Endothelial cell (in vitro differentiated cells): ENCODE results near the gene DNAAF8. TPM values are rescaled to one million over a fixed set of nuclear protein-coding genes. Genes with fewer than 3 reads are reported as not detected.

Source experiments
- DNase-seq: peaks from one replicate; pipeline ENCODE4 v3.0.0; 2021; ENCODE audit warnings: low spot score
- H3K27ac Mint-ChIP-seq: one replicate; pipeline ENCODE4 v1.8.0; 2021; ENCODE audit warnings: mixed read lengths, inconsistent platforms; ENCODE audit not compliant: unreplicated experiment
- H3K27me3 Mint-ChIP-seq: one replicate; pipeline ENCODE4 v1.8.0; 2021; ENCODE audit warnings: mild to moderate bottlenecking, moderate library complexity, mixed read lengths, inconsistent platforms; ENCODE audit not compliant: unreplicated experiment
- H3K36me3 Mint-ChIP-seq: one replicate; pipeline ENCODE4 v1.8.0; 2021; ENCODE audit warnings: mild to moderate bottlenecking, low read depth, mixed read lengths, inconsistent platforms; ENCODE audit not compliant: unreplicated experiment
- H3K4me1 Mint-ChIP-seq: one replicate; pipeline ENCODE4 v1.8.0; 2021; ENCODE audit warnings: mild to moderate bottlenecking, mixed read lengths, inconsistent platforms; ENCODE audit not compliant: unreplicated experiment
- H3K4me3 Mint-ChIP-seq: one replicate; pipeline ENCODE4 v1.8.0; 2021; ENCODE audit warnings: mild to moderate bottlenecking, mixed read lengths, inconsistent platforms; ENCODE audit not compliant: unreplicated experiment
- H3K9me3 Mint-ChIP-seq: one replicate; pipeline ENCODE4 v1.8.0; 2021; ENCODE audit warnings: mixed read lengths, inconsistent platforms; ENCODE audit not compliant: unreplicated experiment
- total RNA-seq: library from RNA; stranded (reverse); fragmentation: NEBNext Ultra II Directional; extraction: Animal tissue kit (Norgen Biotek cat#: 25700); gene quantifications from one replicate; pipeline ENCODE4 v1.2.1, GENCODE V29; 2021; ENCODE audit not compliant: unreplicated experiment
- TF ChIP-seq, protein P1 (sequence below): fragments of 200-600 bp; sonication (generic); IDR thresholded peaks from one replicate; pipeline ENCODE4 v1.5.0; 2021; ENCODE audit warnings: antibody characterized with exemption; ENCODE audit not compliant: unreplicated experiment

DNAAF8 gene
- total RNA-seq, 1 donor from 2014 or later = 0.18 TPM

DNA sequence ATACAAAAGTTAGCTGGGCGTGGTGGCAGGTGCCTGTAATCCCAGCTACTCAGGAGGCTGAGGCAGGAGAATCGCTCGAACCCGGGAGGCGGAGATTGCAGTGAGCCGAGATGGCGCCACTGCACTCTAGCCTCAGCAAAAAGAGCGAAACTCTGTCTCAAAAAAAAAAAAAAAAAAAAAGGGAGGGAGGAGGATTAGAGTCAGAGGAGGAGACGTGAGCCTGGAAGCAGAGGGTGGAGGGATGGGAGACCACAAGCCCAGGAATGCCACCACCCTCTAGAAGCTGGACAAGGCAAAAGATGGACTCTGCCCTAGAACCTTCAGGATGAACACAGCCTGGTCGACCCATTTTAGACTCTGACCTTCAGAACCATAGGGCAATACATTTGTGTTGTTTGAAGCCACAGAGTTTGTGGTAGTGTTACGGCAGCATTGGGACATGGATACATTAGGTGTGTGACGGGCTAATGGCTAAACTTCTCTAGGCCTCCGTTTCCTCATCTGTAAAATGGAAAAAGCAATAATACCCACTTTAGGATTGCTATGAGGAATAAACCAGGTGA, 58.7 kb downstream of the DNAAF8 start:
- H3K4me3 Mint-ChIP-seq = no peak overlapping the region
- H3K27me3 Mint-ChIP-seq = peaks cover 3% of the 10 kb centered on the region
- H3K9me3 Mint-ChIP-seq = no peaks in the 10 kb centered on the region
- H3K36me3 Mint-ChIP-seq = peaks cover 3% of the 10 kb centered on the region
- no peak for DNase-seq
- no peaks in the 10 kb centered on the region for H3K4me1 Mint-ChIP-seq
- TF ChIP-seq, protein P1, sequence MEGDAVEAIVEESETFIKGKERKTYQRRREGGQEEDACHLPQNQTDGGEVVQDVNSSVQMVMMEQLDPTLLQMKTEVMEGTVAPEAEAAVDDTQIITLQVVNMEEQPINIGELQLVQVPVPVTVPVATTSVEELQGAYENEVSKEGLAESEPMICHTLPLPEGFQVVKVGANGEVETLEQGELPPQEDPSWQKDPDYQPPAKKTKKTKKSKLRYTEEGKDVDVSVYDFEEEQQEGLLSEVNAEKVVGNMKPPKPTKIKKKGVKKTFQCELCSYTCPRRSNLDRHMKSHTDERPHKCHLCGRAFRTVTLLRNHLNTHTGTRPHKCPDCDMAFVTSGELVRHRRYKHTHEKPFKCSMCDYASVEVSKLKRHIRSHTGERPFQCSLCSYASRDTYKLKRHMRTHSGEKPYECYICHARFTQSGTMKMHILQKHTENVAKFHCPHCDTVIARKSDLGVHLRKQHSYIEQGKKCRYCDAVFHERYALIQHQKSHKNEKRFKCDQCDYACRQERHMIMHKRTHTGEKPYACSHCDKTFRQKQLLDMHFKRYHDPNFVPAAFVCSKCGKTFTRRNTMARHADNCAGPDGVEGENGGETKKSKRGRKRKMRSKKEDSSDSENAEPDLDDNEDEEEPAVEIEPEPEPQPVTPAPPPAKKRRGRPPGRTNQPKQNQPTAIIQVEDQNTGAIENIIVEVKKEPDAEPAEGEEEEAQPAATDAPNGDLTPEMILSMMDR = no peak
- no peak overlapping the region for H3K27ac Mint-ChIP-seq

DNA sequence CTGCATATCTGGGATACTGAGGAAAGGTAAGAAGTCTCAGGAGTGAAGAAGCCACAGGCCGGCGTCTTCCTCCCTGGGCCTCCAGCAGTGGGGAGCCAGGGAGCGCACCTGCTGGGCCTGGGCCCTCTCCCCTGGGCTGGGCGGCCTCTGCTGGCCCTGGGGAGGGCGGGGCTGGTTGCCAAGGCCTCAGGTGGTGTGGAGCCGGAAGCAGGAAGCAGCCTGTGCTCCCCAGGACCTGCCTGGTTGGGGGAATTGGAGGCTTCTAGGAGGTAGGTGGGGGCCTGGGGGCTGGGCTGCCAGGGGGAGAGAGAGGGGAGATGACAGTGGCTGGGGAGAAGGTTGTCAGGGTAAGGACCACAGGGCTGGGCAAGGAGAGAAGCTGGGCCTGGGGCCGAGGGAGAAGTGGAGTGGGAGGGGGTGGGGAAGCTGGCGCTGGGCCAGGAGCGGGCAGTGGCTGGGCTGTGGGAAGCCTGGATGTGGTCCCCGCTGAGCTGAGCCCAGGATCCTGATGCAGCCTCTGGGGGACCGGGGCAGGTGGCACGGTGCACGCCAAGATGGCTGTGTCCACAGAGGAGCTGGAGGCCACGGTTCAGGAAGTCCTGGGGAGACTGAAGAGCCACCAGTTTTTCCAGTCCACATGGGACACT, 61.0 kb downstream of the DNAAF8 start, which contains the start of gene SMIM22:
Gene SMIM22 (plus strand): TSS at position 189 of the 647 bp plus-strand sequence. CDS start 366 bp downstream, at position 555.
- TF ChIP-seq, protein P1 = no peak
- Mint-ChIP-seq H3K4me3 (no peak within 1 kb of the TSS), H3K36me3 (peaks cover 13% of the 10 kb centered on the region), H3K4me1 (peaks cover under 1% of the 10 kb centered on the region), H3K27ac (no peak within 1 kb of the TSS), H3K27me3 (no peaks in the 10 kb centered on the region), H3K9me3 (no peaks in the 10 kb centered on the region)
- DNase-seq = no peak

DNA sequence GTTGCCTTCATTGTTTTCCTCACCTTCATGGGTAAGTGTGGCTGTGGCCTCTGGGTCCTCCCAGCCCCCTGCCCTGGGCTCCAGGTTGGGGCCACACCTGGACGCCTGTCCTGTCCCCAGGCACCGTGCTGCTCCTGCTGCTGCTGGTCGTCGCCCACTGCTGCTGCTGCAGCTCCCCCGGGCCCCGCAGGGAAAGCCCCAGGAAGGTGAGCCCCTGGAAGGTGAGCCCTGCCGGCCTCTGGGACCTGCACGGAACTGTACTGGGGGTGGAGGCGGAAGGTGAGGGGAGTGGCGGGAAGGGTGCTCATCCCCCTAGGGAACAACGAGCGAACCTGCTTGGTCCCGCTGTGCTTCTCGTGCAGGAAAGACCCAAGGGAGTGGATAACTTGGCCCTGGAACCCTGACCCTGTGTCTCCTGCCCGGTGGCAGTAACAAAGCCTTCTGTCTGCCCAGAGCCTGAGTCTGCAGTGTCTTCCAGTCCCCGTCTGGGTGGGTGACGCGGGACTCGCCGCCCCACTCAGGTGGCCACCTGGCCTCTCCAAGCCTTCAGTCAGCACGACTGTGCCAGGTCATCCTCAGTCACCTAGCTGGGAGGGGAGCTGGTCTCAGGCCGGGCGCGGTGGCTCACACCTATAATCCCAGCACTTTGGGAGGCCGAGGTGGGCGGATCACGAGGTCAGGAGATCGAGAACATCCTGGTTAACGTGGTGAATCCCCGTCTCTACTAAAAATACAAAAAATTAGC, 61.7 kb downstream of the DNAAF8 start:
- Mint-ChIP-seq H3K36me3 (peaks cover 13% of the 10 kb centered on the region), H3K9me3 (no peaks in the 10 kb centered on the region), H3K27ac (no peak overlapping the region), H3K4me1 (peaks cover 7% of the 10 kb centered on the region), H3K4me3 (no peak overlapping the region), H3K27me3 (no peaks in the 10 kb centered on the region)
- TF ChIP-seq, protein P1 = no peak
- DNase-seq = no peak

DNA sequence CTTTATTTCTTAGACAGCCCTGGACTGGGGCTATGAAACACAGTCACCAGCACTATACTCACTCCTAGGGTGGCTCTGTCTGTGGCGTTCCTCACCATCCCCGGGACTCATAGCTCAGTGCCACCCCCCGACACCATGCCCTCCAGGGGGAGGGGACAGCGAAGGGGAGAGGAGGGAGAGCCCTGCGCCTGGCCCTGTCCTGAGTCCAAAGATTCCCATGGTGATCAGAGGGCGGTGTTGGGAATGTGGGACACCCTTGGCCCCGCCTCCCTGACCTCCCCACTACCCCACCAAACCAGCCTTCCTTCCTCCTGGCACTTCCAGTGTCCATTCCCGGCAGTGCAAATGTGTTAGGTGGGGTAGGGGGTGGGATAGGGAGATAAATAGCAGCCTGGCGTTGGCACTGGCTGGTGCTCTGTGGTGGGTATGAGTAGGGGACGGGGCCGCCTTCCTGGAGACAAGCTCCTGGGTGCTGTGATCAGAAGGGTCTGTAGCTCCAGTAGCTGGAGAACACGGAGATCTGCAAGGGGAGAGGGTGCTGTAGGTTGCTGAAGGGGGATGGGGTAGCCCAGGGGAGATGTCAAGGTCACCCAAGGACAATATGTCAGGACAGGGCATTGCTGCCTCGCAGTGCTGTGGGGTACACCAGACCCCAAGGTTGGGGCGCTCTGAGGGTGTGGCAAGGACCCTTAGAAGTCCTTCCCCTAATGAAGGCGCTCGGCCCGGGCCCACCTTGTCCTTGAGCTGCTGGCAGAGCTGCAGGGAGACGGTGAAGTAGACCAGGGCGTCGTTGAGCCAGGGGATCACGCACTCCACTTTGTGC, 62.9 kb downstream of the DNAAF8 start:
- H3K27me3 Mint-ChIP-seq = no peaks in the 10 kb centered on the region
- H3K4me1 Mint-ChIP-seq = peaks cover 10% of the 10 kb centered on the region
- no peak overlapping the region for H3K4me3 Mint-ChIP-seq
- no peak overlapping the region for H3K27ac Mint-ChIP-seq
- H3K9me3 Mint-ChIP-seq = no peaks in the 10 kb centered on the region
- no peak for DNase-seq
- peaks cover 13% of the 10 kb centered on the region for H3K36me3 Mint-ChIP-seq
- TF ChIP-seq, protein P1 = no peak
